HCT116 (cell line): ENCODE measurements around the gene CCL18. TPM values are rescaled to one million over a fixed set of nuclear protein-coding genes. Genes with fewer than 3 reads are reported as not detected.

Experiments used
- ATAC-seq: fragments of 200-7000 bp; cut with Tn5 transposase; 2 replicates; pipeline ENCODE4 v1.9.1; 2020; ENCODE audit warnings: mild to moderate bottlenecking, moderate library complexity
- BruUV-seq: library from RNA; stranded (reverse); fragments of 400-500 nt; replicated peaks from 2 replicates; lab custom pipeline; 2021; lab: Mats Ljungman, UMichigan
- CTCF ChIA-PET: fragments of 300-600 bp; sonication (Branson Sonifier 250); formaldehyde crosslinking; loops from one replicate; lab custom pipeline; 2021; ENCODE audit warnings: antibody characterized with exemption; lab: Charles Lee
- POLR2A ChIA-PET: fragments of 300-600, 350-600 bp; sonication (Branson Sonifier 250); formaldehyde crosslinking; loops from one replicate; lab custom pipeline; 2021; ENCODE audit warnings: antibody characterized with exemption; lab: Charles Lee
- RAD21 ChIA-PET, 2 experiments: fragments of 300-600 bp; sonication (Branson Sonifier 250); formaldehyde crosslinking; loops; one replicate each; lab custom pipeline; 2023; ENCODE audit warnings: low total read pairs in 2 of 2; ENCODE audit not compliant: uncharacterized antibody in 2 of 2, unreplicated experiment in 2 of 2, low non-redundant PET in 1 of 2; lab: Charles Lee
- DNase-seq: peaks from one replicate; pipeline ENCODE4 v3.0.0-alpha.2; 2010; ENCODE audit warnings: low read depth, low spot score
- H2AFZ ChIP-seq: fragments of 200-600 bp; shearing (Covaris generic), sonication (generic); 2 replicates; pipeline ENCODE4 v1.6.1; 2017; ENCODE audit warnings: low read depth, mixed run types, mixed read lengths, antibody characterized with exemption, low read length; ENCODE audit not compliant: poor library complexity, severe bottlenecking
- H3K27ac ChIP-seq: 2 replicates; pipeline ENCODE4 v1.5.1; 2012; ENCODE audit warnings: low read depth, low read length
- H3K27me3 ChIP-seq: fragments of 200-600 bp; sonication (generic); 2 replicates; pipeline ENCODE4 v1.6.1; 2016; ENCODE audit warnings: mixed run types, low read length, mixed read lengths; ENCODE audit not compliant: insufficient read depth
- H3K36me3 ChIP-seq, 2 experiments: fragments of 200-500 bp in 1 of 2; fragments of 200-600 bp in 1 of 2; sonication (Bioruptor generic) in 1 of 2; sonication (generic) in 1 of 2; 2 replicates each; pipeline versions ENCODE4 v1.5.1 to v1.6.1; 2014 to 2016; ENCODE audit warnings: low read length in 2 of 2, inconsistent platforms in 1 of 2, mixed read lengths in 1 of 2, mixed run types in 1 of 2; ENCODE audit not compliant: insufficient read depth in 2 of 2, control insufficient read depth in 1 of 2
- H3K4me1 ChIP-seq, 2 experiments: fragments of 200-600 bp in 1 of 2; sonication (generic) in 1 of 2; 2 replicates each; pipeline versions ENCODE4 v1.5.1 to v1.6.1; 2012 to 2017; ENCODE audit warnings: low read length in 2 of 2, inconsistent platforms in 1 of 2, mild to moderate bottlenecking in 1 of 2, mixed read lengths in 1 of 2, mixed run types in 1 of 2, moderate library complexity in 1 of 2; ENCODE audit not compliant: insufficient read depth in 2 of 2, control insufficient read depth in 1 of 2
- H3K4me2 ChIP-seq: fragments of 200-600 bp; sonication (generic); 2 replicates; pipeline ENCODE4 v1.6.1; 2017; ENCODE audit warnings: mixed run types, low read length, mixed read lengths
- H3K4me3 ChIP-seq, 2 experiments: fragments of 200-600 bp in 1 of 2; sonication (generic) in 1 of 2; replicated peaks in 1 of 2; 2 replicates each; pipeline ENCODE4 v1.5.1; 2011 to 2016; ENCODE audit warnings: low read length in 2 of 2, control low read depth in 1 of 2, low read depth in 1 of 2, mild to moderate bottlenecking in 1 of 2, mixed read lengths in 1 of 2, mixed run types in 1 of 2
- H3K79me2 ChIP-seq: fragments of 200-600 bp; sonication (generic); 2 replicates; pipeline ENCODE4 v1.6.1; 2017; ENCODE audit warnings: mild to moderate bottlenecking, mixed run types, low read length, moderate library complexity, mixed read lengths; ENCODE audit not compliant: insufficient read depth
- H3K9ac ChIP-seq: fragments of 200-600 bp; sonication (generic); 2 replicates; pipeline ENCODE4 v1.6.1; 2016; ENCODE audit warnings: low read length, mixed read lengths
- H3K9me2 ChIP-seq: fragments of 200-600 bp; sonication (generic), shearing (Covaris generic); 2 replicates; pipeline ENCODE4 v1.6.1; 2017; ENCODE audit warnings: mixed run types, mild to moderate bottlenecking, moderate library complexity; ENCODE audit not compliant: insufficient read depth
- H3K9me3 ChIP-seq, 2 experiments: fragments of 200-500 bp in 1 of 2; fragments of 200-600 bp in 1 of 2; sonication (Bioruptor generic) in 1 of 2; sonication (generic) in 1 of 2; 2 replicates each; pipeline ENCODE4 v1.6.1; 2014 to 2017; ENCODE audit warnings: low read length in 2 of 2, mixed read lengths in 2 of 2, inconsistent platforms in 1 of 2, low read depth in 1 of 2, mild to moderate bottlenecking in 1 of 2, mixed run types in 1 of 2, moderate library complexity in 1 of 2; ENCODE audit not compliant: control insufficient read depth in 1 of 2, insufficient read depth in 1 of 2
- H4K20me1 ChIP-seq: fragments of 200-600 bp; sonication (generic), shearing (Covaris generic); 2 replicates; pipeline ENCODE4 v1.6.1; 2017; ENCODE audit warnings: mixed run types, mild to moderate bottlenecking, moderate library complexity; ENCODE audit not compliant: insufficient read depth
- CBX3 ChIP-seq: IDR thresholded peaks from 2 replicates; pipeline ENCODE4 v1.6.1; 2012; ENCODE audit warnings: low read depth
- EGR1 ChIP-seq: IDR thresholded peaks from 2 replicates; pipeline ENCODE4 v1.6.1; 2012; ENCODE audit warnings: low read depth
- EZH2 ChIP-seq: fragments of 200-600 bp; sonication (generic); IDR thresholded peaks from 2 replicates; pipeline ENCODE4 v1.6.1; 2017; ENCODE audit warnings: antibody characterized with exemption, mixed run types
- FOSL1 ChIP-seq: IDR thresholded peaks from 2 replicates; pipeline ENCODE4 v1.6.1; 2012; ENCODE audit warnings: low read depth
- POLR2A ChIP-seq: IDR thresholded peaks from 2 replicates; pipeline ENCODE4 v1.7.0; 2011; ENCODE audit warnings: borderline replicate concordance; ENCODE audit not compliant: insufficient read depth, insufficient read length; ENCODE audit errors: extremely low read depth
- POLR2AphosphoS5 ChIP-seq: IDR thresholded peaks from 2 replicates; pipeline ENCODE4 v1.6.1; 2011; ENCODE audit warnings: mild to moderate bottlenecking, low read depth, low read length, moderate library complexity
- RAD21 ChIP-seq: IDR thresholded peaks from 2 replicates; pipeline ENCODE4 v1.6.1; 2012; ENCODE audit warnings: low read depth, mild to moderate bottlenecking
- SIN3A ChIP-seq: IDR thresholded peaks from 2 replicates; pipeline ENCODE4 v1.6.1; 2012; ENCODE audit warnings: low read depth
- SP1 ChIP-seq: IDR thresholded peaks from 2 replicates; pipeline ENCODE4 v1.6.1; 2012; ENCODE audit warnings: low read depth
- SRF ChIP-seq: IDR thresholded peaks from 2 replicates; pipeline ENCODE4 v1.6.1; 2012; ENCODE audit warnings: low read depth
- TCF7L2 ChIP-seq: IDR thresholded peaks from 2 replicates; pipeline ENCODE4 v1.7.0; 2011; ENCODE audit warnings: borderline replicate concordance, inconsistent platforms; ENCODE audit not compliant: insufficient read depth, insufficient read length; ENCODE audit errors: extremely low read depth
- ZFX ChIP-seq: fragments of 450-650 bp; IDR thresholded peaks from 2 replicates; pipeline ENCODE4 v1.6.1; 2017
- intact Hi-C: fragments of 100-400 bp; cut with micrococcal nuclease; formaldehyde crosslinking; loops from 2 replicates; pipeline ENCODE4 v1.10.0; 2022
- total RNA-seq: library from RNA; stranded (reverse); gene quantifications from one replicate; pipeline ENCODE4 v1.2.1, GENCODE V29; 2021; ENCODE audit not compliant: unreplicated experiment
- TF ChIP-seq, protein P1 (sequence below): IDR thresholded peaks from 2 replicates; pipeline ENCODE4 v1.6.1; 2012
- TF ChIP-seq, protein P2 (sequence below), 3 experiments: fragments of 200-600 bp in 1 of 3; sonication (generic) in 1 of 3; IDR thresholded peaks in 2 of 3; conservative IDR thresholded peaks in 1 of 3; 2 replicates each; pipeline ENCODE4 v1.5.1; 2012 to 2017; ENCODE audit warnings: low read depth in 2 of 3, low read length in 2 of 3, antibody characterized with exemption in 1 of 3, borderline replicate concordance in 1 of 3, control low read depth in 1 of 3, mild to moderate bottlenecking in 1 of 3, mixed read lengths in 1 of 3, mixed run types in 1 of 3, moderate library complexity in 1 of 3; ENCODE audit not compliant: insufficient read depth in 1 of 3
- TF ChIP-seq, protein P3 (sequence below): IDR thresholded peaks from 2 replicates; pipeline ENCODE4 v1.6.1; 2012
- TF ChIP-seq, protein P4 (sequence below): IDR thresholded peaks from 2 replicates; pipeline ENCODE4 v1.6.1; 2012; ENCODE audit warnings: low read depth

CCL18 gene
- total RNA-seq, 1 experiment from 2014 or later: not detected

DNA sequence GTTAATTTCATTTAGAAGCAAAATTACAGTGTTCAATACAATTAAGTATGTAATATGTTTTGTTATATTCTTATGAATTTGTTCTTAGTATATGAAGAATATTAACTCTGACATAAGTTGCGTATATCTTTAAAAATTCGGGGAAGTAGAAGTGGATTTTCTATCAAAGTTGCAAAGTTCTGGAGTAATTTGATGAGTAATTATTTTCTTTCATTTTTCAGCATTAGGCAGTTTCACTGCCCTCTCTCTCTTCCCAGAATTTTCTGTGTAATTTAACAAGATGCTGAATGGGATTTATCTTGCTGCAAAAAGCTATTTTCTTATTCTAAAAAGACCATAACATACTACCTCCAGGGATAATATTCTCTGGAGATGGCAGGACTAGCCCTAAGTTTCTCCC is 8.9 kb upstream of the CCL18 start:
- intact Hi-C loops: no loop called here
- ChIA-PET RAD21 (no interaction called here), POLR2A (no interaction called here), CTCF (no interaction called here)
- Histone ChIP-seq H3K4me1 (no peaks in the 10 kb centered on the region), H3K9ac (no peak overlapping the region), H3K36me3 (no peaks in the 10 kb centered on the region), H3K27ac (no peak overlapping the region), H3K9me2 (no peaks in the 10 kb centered on the region), H4K20me1 (no peaks in the 10 kb centered on the region), H3K9me3 (no peaks in the 10 kb centered on the region), H3K27me3 (0 out of 2 replicates have a peak, but pooled peaks cover 3% of the 10 kb centered on the region), H2AFZ (no peak overlapping the region), H3K4me2 (no peak overlapping the region), H3K4me3 (no peak overlapping the region), H3K79me2 (no peaks in the 10 kb centered on the region)
- no peak for TF ChIP-seq FOSL1
- no TSS peak for BruUV-seq
- ATAC-seq: no peak
- no peak for DNase-seq

DNA sequence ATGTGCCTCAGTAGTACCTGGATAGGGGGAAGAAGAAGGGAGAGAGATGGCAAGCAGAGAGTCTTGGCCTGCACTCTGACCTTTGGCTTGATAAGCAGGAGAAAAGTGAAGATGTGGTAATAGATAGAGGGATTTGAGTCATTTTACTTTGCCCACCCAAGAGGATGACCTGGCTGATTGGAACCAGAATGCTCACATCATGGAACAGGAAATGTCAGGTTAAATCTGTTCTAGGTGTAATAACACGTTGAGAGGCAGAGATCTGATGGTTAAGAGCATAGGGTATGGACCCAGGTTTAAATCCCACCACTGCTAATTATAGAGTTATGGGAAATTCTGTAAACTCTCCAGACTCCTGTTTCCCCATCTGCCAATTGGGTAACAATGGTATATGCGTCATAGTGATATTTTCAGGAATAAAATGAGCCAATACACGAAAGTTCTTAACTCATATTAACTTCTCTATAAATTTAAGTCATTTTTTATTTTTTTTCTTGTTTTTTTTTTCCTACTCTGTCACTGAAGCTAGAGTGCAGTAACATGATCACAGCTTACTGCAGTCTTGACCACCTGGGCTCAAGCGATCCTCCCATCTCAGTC is 8.1 kb upstream of the CCL18 start:
- Histone ChIP-seq H3K9me2 (no peaks in the 10 kb centered on the region), H3K9ac (no peak overlapping the region), H2AFZ (no peak overlapping the region), H3K27ac (no peak overlapping the region), H3K79me2 (no peaks in the 10 kb centered on the region), H3K36me3 (no peaks in the 10 kb centered on the region), H3K4me3 (no peak overlapping the region), H3K27me3 (0 out of 2 replicates have a peak, but pooled peaks cover 3% of the 10 kb centered on the region), H3K9me3 (no peaks in the 10 kb centered on the region), H4K20me1 (no peaks in the 10 kb centered on the region), H3K4me2 (no peak overlapping the region), H3K4me1 (no peaks in the 10 kb centered on the region)
- intact Hi-C loops: no loop called here
- no TSS peak for BruUV-seq
- ChIA-PET CTCF (interaction anchor here (0.9 kb wide), 1 partner anchor 16 kb away, joined by 5 read pairs; no protein-coding TSS in a partner anchor), POLR2A (no interaction called here), RAD21 (no interaction called here)
- no peak for DNase-seq
- no peak for ATAC-seq
- TF ChIP-seq SIN3A (no peak), POLR2AphosphoS5 (no peak), EZH2 (no peak), CBX3 (no peak), POLR2A (no peak), EGR1 (no peak), SRF (no peak), RAD21 (no peak), TCF7L2 (no peak), SP1 (no peak), ZFX (no peak)
- TF ChIP-seq, protein P1, sequence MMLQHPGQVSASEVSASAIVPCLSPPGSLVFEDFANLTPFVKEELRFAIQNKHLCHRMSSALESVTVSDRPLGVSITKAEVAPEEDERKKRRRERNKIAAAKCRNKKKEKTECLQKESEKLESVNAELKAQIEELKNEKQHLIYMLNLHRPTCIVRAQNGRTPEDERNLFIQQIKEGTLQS: no peak
- TF ChIP-seq, protein P2, sequence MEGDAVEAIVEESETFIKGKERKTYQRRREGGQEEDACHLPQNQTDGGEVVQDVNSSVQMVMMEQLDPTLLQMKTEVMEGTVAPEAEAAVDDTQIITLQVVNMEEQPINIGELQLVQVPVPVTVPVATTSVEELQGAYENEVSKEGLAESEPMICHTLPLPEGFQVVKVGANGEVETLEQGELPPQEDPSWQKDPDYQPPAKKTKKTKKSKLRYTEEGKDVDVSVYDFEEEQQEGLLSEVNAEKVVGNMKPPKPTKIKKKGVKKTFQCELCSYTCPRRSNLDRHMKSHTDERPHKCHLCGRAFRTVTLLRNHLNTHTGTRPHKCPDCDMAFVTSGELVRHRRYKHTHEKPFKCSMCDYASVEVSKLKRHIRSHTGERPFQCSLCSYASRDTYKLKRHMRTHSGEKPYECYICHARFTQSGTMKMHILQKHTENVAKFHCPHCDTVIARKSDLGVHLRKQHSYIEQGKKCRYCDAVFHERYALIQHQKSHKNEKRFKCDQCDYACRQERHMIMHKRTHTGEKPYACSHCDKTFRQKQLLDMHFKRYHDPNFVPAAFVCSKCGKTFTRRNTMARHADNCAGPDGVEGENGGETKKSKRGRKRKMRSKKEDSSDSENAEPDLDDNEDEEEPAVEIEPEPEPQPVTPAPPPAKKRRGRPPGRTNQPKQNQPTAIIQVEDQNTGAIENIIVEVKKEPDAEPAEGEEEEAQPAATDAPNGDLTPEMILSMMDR (IDR thresholded peaks at IDR 0.05 in 2 of 3, conservative IDR thresholded peaks at IDR 0.05 in 1 of 3; ENCODE audit: borderline replicate concordance in 1 of 3, insufficient read depth in 1 of 3, low read depth in 2 of 3, low read length in 2 of 3): no peak
- TF ChIP-seq, protein P3, sequence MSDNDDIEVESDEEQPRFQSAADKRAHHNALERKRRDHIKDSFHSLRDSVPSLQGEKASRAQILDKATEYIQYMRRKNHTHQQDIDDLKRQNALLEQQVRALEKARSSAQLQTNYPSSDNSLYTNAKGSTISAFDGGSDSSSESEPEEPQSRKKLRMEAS: no peak
- TF ChIP-seq, protein P4, sequence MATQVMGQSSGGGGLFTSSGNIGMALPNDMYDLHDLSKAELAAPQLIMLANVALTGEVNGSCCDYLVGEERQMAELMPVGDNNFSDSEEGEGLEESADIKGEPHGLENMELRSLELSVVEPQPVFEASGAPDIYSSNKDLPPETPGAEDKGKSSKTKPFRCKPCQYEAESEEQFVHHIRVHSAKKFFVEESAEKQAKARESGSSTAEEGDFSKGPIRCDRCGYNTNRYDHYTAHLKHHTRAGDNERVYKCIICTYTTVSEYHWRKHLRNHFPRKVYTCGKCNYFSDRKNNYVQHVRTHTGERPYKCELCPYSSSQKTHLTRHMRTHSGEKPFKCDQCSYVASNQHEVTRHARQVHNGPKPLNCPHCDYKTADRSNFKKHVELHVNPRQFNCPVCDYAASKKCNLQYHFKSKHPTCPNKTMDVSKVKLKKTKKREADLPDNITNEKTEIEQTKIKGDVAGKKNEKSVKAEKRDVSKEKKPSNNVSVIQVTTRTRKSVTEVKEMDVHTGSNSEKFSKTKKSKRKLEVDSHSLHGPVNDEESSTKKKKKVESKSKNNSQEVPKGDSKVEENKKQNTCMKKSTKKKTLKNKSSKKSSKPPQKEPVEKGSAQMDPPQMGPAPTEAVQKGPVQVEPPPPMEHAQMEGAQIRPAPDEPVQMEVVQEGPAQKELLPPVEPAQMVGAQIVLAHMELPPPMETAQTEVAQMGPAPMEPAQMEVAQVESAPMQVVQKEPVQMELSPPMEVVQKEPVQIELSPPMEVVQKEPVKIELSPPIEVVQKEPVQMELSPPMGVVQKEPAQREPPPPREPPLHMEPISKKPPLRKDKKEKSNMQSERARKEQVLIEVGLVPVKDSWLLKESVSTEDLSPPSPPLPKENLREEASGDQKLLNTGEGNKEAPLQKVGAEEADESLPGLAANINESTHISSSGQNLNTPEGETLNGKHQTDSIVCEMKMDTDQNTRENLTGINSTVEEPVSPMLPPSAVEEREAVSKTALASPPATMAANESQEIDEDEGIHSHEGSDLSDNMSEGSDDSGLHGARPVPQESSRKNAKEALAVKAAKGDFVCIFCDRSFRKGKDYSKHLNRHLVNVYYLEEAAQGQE: no peak
